ENCODE results near the gene GPR15. TPM values are rescaled to one million over a fixed set of nuclear protein-coding genes. Genes with fewer than 3 reads are reported as not detected.

Gene GPR15
- total and polyA plus RNA-seq, 10 of the 15 experiments (the other 5 are each of a cell fraction or from before 2014, with no cell fraction given), result 70.7 to 150 (median 115) TPM

DNA sequence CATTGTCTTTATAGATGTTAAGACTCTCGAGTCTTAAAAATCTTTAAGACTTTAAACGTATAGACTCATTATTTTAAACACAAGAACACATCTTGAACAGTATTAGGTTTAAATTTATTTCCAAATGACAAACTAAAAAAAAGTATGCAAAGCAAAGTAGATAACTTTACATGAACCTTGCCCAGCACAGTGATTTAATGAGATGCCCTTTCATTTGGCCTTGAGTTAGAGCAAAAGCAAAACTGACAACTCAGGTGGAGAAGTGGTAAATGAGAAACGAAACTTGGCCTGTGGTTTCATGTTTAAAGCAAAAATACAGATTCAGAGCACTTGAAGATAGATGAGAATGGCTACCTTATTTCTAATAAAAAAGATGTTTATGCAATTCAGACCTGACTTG lies 8.6 kb downstream of the GPR15 start (continued):
- TF ChIP-seq, protein P1, sequence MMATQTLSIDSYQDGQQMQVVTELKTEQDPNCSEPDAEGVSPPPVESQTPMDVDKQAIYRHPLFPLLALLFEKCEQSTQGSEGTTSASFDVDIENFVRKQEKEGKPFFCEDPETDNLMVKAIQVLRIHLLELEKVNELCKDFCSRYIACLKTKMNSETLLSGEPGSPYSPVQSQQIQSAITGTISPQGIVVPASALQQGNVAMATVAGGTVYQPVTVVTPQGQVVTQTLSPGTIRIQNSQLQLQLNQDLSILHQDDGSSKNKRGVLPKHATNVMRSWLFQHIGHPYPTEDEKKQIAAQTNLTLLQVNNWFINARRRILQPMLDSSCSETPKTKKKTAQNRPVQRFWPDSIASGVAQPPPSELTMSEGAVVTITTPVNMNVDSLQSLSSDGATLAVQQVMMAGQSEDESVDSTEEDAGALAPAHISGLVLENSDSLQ (IDR thresholded peaks at IDR 0.05), result peak; percentile 41
- TF ChIP-seq CBX5 (IDR thresholded peaks at IDR 0.05; ENCODE audit: low read depth), result peak; percentile 71; the same call in 1 of the 2 replicates
- TF ChIP-seq RBBP5 (conservative IDR thresholded peaks at IDR 0.05), result no peak
- no peak for TF ChIP-seq GABPA (IDR thresholded peaks at IDR 0.05; ENCODE audit: low read depth)
- TF ChIP-seq TCF7 (IDR thresholded peaks at IDR 0.05; ENCODE audit: borderline replicate concordance), result peak; percentile 37; the same call in 1 of the 2 replicates
- TF ChIP-seq BRCA1 (IDR thresholded peaks at IDR 0.05; ENCODE audit: low read depth, low read length), result no peak
- no peak for TF ChIP-seq LARP7 (IDR thresholded peaks at IDR 0.05)
- TF ChIP-seq, protein P2, sequence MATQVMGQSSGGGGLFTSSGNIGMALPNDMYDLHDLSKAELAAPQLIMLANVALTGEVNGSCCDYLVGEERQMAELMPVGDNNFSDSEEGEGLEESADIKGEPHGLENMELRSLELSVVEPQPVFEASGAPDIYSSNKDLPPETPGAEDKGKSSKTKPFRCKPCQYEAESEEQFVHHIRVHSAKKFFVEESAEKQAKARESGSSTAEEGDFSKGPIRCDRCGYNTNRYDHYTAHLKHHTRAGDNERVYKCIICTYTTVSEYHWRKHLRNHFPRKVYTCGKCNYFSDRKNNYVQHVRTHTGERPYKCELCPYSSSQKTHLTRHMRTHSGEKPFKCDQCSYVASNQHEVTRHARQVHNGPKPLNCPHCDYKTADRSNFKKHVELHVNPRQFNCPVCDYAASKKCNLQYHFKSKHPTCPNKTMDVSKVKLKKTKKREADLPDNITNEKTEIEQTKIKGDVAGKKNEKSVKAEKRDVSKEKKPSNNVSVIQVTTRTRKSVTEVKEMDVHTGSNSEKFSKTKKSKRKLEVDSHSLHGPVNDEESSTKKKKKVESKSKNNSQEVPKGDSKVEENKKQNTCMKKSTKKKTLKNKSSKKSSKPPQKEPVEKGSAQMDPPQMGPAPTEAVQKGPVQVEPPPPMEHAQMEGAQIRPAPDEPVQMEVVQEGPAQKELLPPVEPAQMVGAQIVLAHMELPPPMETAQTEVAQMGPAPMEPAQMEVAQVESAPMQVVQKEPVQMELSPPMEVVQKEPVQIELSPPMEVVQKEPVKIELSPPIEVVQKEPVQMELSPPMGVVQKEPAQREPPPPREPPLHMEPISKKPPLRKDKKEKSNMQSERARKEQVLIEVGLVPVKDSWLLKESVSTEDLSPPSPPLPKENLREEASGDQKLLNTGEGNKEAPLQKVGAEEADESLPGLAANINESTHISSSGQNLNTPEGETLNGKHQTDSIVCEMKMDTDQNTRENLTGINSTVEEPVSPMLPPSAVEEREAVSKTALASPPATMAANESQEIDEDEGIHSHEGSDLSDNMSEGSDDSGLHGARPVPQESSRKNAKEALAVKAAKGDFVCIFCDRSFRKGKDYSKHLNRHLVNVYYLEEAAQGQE (IDR thresholded peaks at IDR 0.05; ENCODE audit: low read depth, low read length), result no peak
- no peak for TF ChIP-seq POLR2AphosphoS2 (IDR thresholded peaks at IDR 0.05; ENCODE audit: low read depth, low read length)
- TF ChIP-seq RUNX3 (IDR thresholded peaks at IDR 0.05; ENCODE audit: low read length), result peak; percentile 99
- no peak for TF ChIP-seq FOXK2 (IDR thresholded peaks at IDR 0.05)
- no peak for TF ChIP-seq SUPT20H (IDR thresholded peaks at IDR 0.05; ENCODE audit: borderline replicate concordance, control insufficient read depth, low read depth, low read length)
- no peak for TF ChIP-seq CEBPB (IDR thresholded peaks at IDR 0.05; ENCODE audit: borderline replicate concordance in 1 of 2, low read depth in 2 of 2, low read length in 2 of 2)
- no peak; the same call in 1 of the 2 replicates for TF ChIP-seq HDAC2 (IDR thresholded peaks at IDR 0.05)
- TF ChIP-seq TCF12 (IDR thresholded peaks at IDR 0.05; ENCODE audit: low read depth, low read length), result peak; percentile 20; the same call in 1 of the 2 replicates
- no peak for TF ChIP-seq EGR1 (IDR thresholded peaks at IDR 0.05; ENCODE audit: borderline replicate concordance in 1 of 2, low read depth in 2 of 2, low read length in 2 of 2)
- TF ChIP-seq MEF2B (IDR thresholded peaks at IDR 0.05; ENCODE audit: partially characterized antibody, poor library complexity, severe bottlenecking), result peak; percentile 54
- TF ChIP-seq ZBED1 (IDR thresholded peaks at IDR 0.05; ENCODE audit: borderline replicate concordance), result peak; percentile 64; the same call in 1 of the 2 replicates
- TF ChIP-seq ATF7 (IDR thresholded peaks at IDR 0.05; ENCODE audit: low read depth), result peak; percentile 68
- TF ChIP-seq ZSCAN29 (IDR thresholded peaks at IDR 0.05), result no peak
- no peak for TF ChIP-seq SP1 (IDR thresholded peaks at IDR 0.05; ENCODE audit: low read depth, low read length)
- peak; percentile 86 for TF ChIP-seq NFIC (IDR thresholded peaks at IDR 0.05; ENCODE audit: low read depth, low read length)
- no peak for TF ChIP-seq NFYA (IDR thresholded peaks at IDR 0.05; ENCODE audit: borderline replicate concordance, low read depth, low read length)
- TF ChIP-seq HDAC6 (IDR thresholded peaks at IDR 0.05; ENCODE audit: unreplicated experiment), result no peak
- TF ChIP-seq KAT2A (conservative IDR thresholded peaks at IDR 0.05; ENCODE audit: control insufficient read depth, low read depth, low read length), result no peak
- TF ChIP-seq CBX3 (IDR thresholded peaks at IDR 0.05; ENCODE audit: borderline replicate concordance, low read depth), result no peak
- 0 out of 2 replicates have a peak, but pooled peaks have one; percentile 47 for TF ChIP-seq TCF3 (IDR thresholded peaks at IDR 0.05; ENCODE audit: borderline replicate concordance, insufficient read depth, low read depth, low read length)
- TF ChIP-seq EP300 (IDR thresholded peaks at IDR 0.05; ENCODE audit: borderline replicate concordance in 1 of 2, control insufficient read depth in 1 of 2, low read depth in 2 of 2, low read length in 2 of 2), result peak; percentile 74 to 92; a peak in 3 of 4 replicates
- peak; percentile 79 for TF ChIP-seq MXI1 (IDR thresholded peaks at IDR 0.05; ENCODE audit: low read depth, low read length)
- TF ChIP-seq NR2C1 (IDR thresholded peaks at IDR 0.05), result no peak
- peak; percentile 92 for TF ChIP-seq NR2F1 (conservative IDR thresholded peaks at IDR 0.05)

All from GM12878 (cell line).